PC-3 (cell line): ENCODE results near the gene DNAJA2.

Experiments used
- EZH2 ChIP-seq: fragments of 300-600 bp; sonication (generic); IDR thresholded peaks from one replicate; pipeline ENCODE4 v1.6.1; 2017; ENCODE audit warnings: antibody characterized with exemption, mild to moderate bottlenecking, low read length; ENCODE audit not compliant: unreplicated experiment
- EZH2phosphoT487 ChIP-seq: fragments of 300-600 bp; sonication (generic); IDR thresholded peaks from 2 replicates; pipeline ENCODE4 v1.6.1; 2018; ENCODE audit warnings: mild to moderate bottlenecking, antibody characterized with exemption, low read length, borderline replicate concordance
- TF ChIP-seq, protein P1 (sequence below): fragments of 300-600 bp; sonication (generic); conservative IDR thresholded peaks from 2 replicates; pipeline ENCODE4 v1.5.1; 2017; ENCODE audit warnings: antibody characterized with exemption, low read depth, mild to moderate bottlenecking, low read length

DNA sequence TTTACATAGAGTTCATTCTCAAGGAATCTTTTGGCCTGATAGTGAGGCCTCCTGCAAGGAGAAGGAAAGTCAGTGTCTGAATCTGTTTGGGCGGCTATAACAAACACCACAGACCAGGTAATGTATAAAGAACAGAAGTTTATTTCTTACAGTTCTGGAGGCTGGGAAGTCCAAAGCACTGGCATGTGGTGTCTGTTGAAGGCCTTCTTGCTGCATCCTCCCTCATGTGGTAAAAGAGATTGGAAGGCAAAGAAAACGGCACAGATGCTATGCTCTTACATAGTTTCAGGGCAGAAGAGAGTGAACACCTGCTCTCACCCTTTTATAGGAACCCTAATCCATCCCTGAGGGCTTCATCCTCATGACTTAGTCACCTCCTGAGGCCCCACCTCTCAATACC, 31.2 kb upstream of the DNAJA2 start:
- TF ChIP-seq, protein P1, sequence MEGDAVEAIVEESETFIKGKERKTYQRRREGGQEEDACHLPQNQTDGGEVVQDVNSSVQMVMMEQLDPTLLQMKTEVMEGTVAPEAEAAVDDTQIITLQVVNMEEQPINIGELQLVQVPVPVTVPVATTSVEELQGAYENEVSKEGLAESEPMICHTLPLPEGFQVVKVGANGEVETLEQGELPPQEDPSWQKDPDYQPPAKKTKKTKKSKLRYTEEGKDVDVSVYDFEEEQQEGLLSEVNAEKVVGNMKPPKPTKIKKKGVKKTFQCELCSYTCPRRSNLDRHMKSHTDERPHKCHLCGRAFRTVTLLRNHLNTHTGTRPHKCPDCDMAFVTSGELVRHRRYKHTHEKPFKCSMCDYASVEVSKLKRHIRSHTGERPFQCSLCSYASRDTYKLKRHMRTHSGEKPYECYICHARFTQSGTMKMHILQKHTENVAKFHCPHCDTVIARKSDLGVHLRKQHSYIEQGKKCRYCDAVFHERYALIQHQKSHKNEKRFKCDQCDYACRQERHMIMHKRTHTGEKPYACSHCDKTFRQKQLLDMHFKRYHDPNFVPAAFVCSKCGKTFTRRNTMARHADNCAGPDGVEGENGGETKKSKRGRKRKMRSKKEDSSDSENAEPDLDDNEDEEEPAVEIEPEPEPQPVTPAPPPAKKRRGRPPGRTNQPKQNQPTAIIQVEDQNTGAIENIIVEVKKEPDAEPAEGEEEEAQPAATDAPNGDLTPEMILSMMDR = no peak
- no peak for TF ChIP-seq EZH2
- no peak for TF ChIP-seq EZH2phosphoT487
